Measurements from ENCODE around the gene ZNF511. TPM values are rescaled to one million over a fixed set of nuclear protein-coding genes. Genes with fewer than 3 reads are reported as not detected.

ZNF511 gene
- total RNA-seq, 1 experiment from 2014 or later = 78.4 TPM

DNA sequence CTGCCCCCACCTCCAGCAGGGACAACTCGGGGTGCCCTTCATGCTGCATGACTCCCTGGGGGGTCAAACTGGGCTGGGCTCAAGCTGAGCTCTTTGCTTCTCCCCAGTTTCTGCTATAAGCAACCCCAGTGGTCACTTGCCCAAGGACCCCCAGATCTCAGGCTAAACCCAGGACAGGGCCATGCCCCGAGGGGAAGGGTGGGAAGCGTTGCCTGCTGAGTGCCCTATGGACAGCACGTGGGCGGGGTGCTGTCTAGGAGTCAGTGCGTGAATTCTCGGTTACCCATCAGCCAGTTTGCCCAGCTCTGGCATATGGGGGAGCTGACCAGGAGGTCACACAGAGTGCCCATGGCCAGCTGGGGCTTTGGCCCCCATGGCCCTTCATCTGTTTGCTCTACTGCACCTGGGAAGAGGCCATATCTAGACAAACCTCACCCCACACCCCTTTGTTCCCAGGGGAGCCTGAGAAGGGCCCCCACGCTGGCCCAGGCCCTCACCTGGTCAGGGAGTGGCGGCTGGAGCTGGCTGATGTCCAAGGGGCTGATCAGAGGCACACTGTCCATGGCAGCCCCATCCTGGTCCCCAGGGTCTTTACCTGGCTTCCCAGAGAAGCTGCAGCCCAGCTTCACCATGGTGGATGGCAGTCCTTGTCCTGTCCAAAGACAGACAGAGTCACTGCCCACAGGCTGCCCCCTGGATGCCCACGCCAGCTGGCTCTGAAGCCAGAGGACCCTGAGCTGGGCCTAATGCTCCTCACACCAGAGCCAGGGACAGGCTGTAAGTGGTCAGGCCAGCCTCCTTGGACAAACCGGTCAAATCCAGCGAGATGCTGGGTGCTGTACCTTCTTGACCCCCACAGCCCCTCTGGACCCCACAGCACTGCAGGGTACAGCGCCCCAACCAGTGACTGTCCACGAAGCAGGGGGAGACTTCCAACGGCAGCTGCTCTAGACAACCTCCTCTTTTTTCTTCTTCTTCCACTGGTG lies 19.9 kb downstream of the ZNF511 start:
- CTCF ChIA-PET = interaction anchor here (0.6 kb wide), 1 partner anchor 15 kb away, joined by 4 read pairs; no protein-coding TSS in a partner anchor
- Histone ChIP-seq H4K20me1 (ENCODE audit: low read length) (no peaks in the 10 kb centered on the region), H3K9me2 (replicated peaks; ENCODE audit: low read length) (no peaks in the 10 kb centered on the region), H3F3A (ENCODE audit: low read length, unreplicated experiment) (peaks cover 4% of the 10 kb centered on the region), H3K27me3 (ENCODE audit: low read length) (peaks cover 11% of the 10 kb centered on the region; the same call in 1 of the 2 replicates), H3K27ac (ENCODE audit: low read length) (no peak overlapping the region), H3K36me3 (ENCODE audit: low read depth, low read length) (no peaks in the 10 kb centered on the region), H3K9me3 (ENCODE audit: low read length) (no peaks in the 10 kb centered on the region), H3K79me2 (ENCODE audit: low read length) (no peaks in the 10 kb centered on the region), H3K4me2 (ENCODE audit: low read length) (no peak overlapping the region), H3K9ac (ENCODE audit: low read length) (no peak overlapping the region), H3K4me3 (ENCODE audit: low read length) (no peak overlapping the region), H2AFZ (ENCODE audit: low read length) (no peak overlapping the region), H3K4me1 (ENCODE audit: insufficient read depth, low read length) (peaks cover 15% of the 10 kb centered on the region)
- TF ChIP-seq EZH2 (IDR thresholded peaks at IDR 0.05; ENCODE audit: low read length, unreplicated experiment) (no peak), EZH2phosphoT487 (IDR thresholded peaks at IDR 0.05; ENCODE audit: borderline replicate concordance, low read length) (no peak)
- TF ChIP-seq, protein P1, sequence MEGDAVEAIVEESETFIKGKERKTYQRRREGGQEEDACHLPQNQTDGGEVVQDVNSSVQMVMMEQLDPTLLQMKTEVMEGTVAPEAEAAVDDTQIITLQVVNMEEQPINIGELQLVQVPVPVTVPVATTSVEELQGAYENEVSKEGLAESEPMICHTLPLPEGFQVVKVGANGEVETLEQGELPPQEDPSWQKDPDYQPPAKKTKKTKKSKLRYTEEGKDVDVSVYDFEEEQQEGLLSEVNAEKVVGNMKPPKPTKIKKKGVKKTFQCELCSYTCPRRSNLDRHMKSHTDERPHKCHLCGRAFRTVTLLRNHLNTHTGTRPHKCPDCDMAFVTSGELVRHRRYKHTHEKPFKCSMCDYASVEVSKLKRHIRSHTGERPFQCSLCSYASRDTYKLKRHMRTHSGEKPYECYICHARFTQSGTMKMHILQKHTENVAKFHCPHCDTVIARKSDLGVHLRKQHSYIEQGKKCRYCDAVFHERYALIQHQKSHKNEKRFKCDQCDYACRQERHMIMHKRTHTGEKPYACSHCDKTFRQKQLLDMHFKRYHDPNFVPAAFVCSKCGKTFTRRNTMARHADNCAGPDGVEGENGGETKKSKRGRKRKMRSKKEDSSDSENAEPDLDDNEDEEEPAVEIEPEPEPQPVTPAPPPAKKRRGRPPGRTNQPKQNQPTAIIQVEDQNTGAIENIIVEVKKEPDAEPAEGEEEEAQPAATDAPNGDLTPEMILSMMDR (conservative IDR thresholded peaks at IDR 0.05; ENCODE audit: low read depth, low read length) = no peak
- BruUV-seq (replicated peaks) = no TSS peak
- POLR2A ChIA-PET (ENCODE audit: unreplicated experiment) = no interaction called here
- ATAC-seq (no peak), DNase-seq (no peak)
- intact Hi-C loops (cut with micrococcal nuclease) = loop anchor here (10.0 kb wide), 1 partner anchor 176 kb away; no protein-coding TSS in a partner anchor

DNA sequence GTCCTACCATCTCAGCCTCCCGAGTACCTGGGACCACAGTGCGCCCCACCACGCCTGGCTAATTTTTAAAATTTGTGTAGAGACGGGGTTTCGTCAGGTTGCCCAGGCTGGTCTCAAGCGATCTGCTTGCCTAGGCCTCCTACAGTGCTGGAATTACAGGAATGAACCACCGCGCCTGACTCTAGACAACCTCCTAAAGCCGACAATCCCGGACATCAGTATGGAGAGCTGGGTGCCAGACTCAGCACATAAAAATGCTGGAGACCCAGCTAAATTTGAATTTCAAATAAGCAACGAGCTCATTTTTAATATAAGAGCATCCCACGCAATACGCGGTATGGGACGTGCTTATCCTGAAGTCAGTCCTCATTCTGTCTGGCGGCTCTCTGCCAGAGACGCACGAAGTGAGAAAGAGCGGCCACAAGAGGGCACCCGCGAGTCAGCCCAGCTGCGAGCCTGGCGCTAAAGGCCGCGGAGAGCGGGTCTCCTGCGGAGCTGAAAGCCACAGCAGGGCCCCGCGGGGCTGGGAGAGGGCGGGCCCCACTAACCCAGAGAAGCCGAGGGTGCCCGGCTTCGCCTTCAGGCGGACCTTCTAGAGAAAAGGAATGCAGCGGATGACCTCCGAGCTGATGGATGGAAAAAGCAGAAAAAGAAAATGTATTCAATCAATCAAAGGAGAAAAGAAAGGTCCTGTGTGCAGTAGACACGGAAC lies 20.9 kb downstream of the ZNF511 start:
- POLR2A ChIA-PET (ENCODE audit: unreplicated experiment) = no interaction called here
- H3K27me3 ChIP-seq (ENCODE audit: low read length) = peaks cover 14% of the 10 kb centered on the region
- BruUV-seq (replicated peaks) = no TSS peak

More for the DNA sequence above, 20.9 kb downstream of the ZNF511 start:
- ATAC-seq (peak; percentile 83), DNase-seq (peak; percentile 87)
- Histone ChIP-seq H3K4me1 (ENCODE audit: insufficient read depth, low read length) (peaks cover 15% of the 10 kb centered on the region), H3K4me3 (ENCODE audit: low read length) (peak overlapping the region; percentile 60), H3F3A (ENCODE audit: low read length, unreplicated experiment) (peaks cover 4% of the 10 kb centered on the region), H3K27ac (ENCODE audit: low read length) (no peak overlapping the region), H4K20me1 (ENCODE audit: low read length) (no peaks in the 10 kb centered on the region), H3K36me3 (ENCODE audit: low read depth, low read length) (no peaks in the 10 kb centered on the region), H3K79me2 (ENCODE audit: low read length) (no peaks in the 10 kb centered on the region), H3K9ac (ENCODE audit: low read length) (no peak overlapping the region), H3K4me2 (ENCODE audit: low read length) (peak overlapping the region; percentile 82), H3K9me3 (ENCODE audit: low read length) (no peaks in the 10 kb centered on the region), H2AFZ (ENCODE audit: low read length) (peak overlapping the region; percentile 47; the same call in 1 of the 2 replicates), H3K9me2 (replicated peaks; ENCODE audit: low read length) (no peaks in the 10 kb centered on the region)
- TF ChIP-seq, protein P1 (conservative IDR thresholded peaks at IDR 0.05; ENCODE audit: low read depth, low read length) = peak; percentile 84
- TF ChIP-seq EZH2 (IDR thresholded peaks at IDR 0.05; ENCODE audit: low read length, unreplicated experiment) (no peak), EZH2phosphoT487 (IDR thresholded peaks at IDR 0.05; ENCODE audit: borderline replicate concordance, low read length) (no peak)
- CTCF ChIA-PET = interaction anchor here (0.6 kb wide), 1 partner anchor 14 kb away, joined by 4 read pairs; no protein-coding TSS in a partner anchor
- intact Hi-C loops (cut with micrococcal nuclease) = loop anchor here (10.0 kb wide), 1 partner anchor 175 kb away; no protein-coding TSS in a partner anchor

Measured in PC-3 (cell line).